Body of pancreas (tissue), 4 donors: ENCODE results near the gene NBPF1.
"Not testable (repeated sequence)": the region's sequence is repeated elsewhere in the genome, so short reads cannot be mapped to it uniquely, and the experiment has no call there.

Experiments used
- CTCF ChIP-seq, 7 experiments: fragments of 450-650 bp in 4 of 7; fragments of 200-600 bp in 3 of 7; sonication (generic) in 3 of 7; IDR thresholded peaks; one replicate each; pipeline ENCODE4 v1.5.1; 2016 to 2019; ENCODE audit warnings: antibody characterized with exemption in 7 of 7
- POLR2A ChIP-seq, 3 donors: fragments of 450-650 bp; IDR thresholded peaks; one replicate each; pipeline ENCODE4 v1.6.1; 2016; ENCODE audit warnings: antibody characterized with exemption in 3 of 3, mild to moderate bottlenecking in 2 of 3

DNA sequence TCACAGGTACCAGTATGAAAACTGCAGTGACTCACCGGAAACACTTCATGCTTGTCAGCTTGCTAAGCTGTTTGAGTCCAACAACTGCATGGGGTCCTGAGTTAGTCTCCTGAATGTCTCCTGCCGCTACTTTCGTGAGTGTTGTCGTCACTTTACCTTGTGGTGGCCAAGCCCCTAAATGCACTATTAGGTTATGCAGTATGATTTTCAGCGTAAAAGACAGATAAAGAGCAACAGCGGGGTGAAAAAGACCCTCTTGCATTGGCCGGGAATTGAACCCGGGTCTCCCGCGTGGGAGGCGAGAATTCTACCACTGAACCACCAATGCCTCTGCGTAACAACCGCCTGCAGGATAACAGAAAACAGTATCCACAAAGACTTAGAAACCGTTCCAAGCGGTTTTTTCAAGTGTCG is 67.7 kb downstream of the NBPF1 start:
- not testable (repeated sequence) for TF ChIP-seq CTCF, POLR2A (IDR thresholded peaks at IDR 0.05)
